Measurements from ENCODE around the gene SOX5.

DNA sequence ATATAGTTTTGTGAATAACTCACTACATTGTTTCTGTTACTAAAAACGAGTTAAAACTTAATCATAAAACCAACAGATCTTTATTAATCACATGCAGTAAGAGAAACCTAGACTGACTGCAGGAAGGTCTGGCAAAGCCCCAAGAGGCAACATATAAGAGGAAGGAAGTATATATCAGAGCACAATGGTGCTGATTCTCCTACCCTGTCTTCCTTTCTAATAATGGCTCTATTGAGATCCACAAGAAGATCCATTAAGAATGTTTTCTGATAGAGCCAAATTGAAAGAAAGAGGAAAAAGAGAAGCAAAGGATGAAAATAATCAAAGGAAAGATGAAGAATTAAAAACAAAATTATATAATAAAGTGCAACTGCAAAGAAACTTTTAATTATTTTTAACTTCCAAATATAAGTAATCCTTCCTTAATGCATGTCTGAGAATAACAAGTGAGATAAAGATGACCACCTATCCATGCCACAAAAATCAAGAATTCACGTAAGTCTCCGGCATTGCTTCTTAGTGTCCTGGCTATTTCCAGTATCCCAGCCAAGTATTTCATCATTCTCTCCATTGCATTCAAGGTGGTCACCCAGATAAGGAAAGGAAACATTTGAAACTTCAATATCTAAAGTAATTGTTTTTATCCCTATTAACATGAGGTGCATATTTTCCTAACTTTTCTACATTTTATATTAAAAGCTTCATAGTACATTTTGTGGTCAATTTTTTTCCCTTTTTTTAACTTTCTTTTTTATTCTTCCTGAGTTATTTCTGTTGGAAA lies 62.2 kb downstream of the SOX5 start:
- TF ChIP-seq, protein P1, sequence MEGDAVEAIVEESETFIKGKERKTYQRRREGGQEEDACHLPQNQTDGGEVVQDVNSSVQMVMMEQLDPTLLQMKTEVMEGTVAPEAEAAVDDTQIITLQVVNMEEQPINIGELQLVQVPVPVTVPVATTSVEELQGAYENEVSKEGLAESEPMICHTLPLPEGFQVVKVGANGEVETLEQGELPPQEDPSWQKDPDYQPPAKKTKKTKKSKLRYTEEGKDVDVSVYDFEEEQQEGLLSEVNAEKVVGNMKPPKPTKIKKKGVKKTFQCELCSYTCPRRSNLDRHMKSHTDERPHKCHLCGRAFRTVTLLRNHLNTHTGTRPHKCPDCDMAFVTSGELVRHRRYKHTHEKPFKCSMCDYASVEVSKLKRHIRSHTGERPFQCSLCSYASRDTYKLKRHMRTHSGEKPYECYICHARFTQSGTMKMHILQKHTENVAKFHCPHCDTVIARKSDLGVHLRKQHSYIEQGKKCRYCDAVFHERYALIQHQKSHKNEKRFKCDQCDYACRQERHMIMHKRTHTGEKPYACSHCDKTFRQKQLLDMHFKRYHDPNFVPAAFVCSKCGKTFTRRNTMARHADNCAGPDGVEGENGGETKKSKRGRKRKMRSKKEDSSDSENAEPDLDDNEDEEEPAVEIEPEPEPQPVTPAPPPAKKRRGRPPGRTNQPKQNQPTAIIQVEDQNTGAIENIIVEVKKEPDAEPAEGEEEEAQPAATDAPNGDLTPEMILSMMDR (IDR thresholded peaks at IDR 0.05), result no peak
- TF ChIP-seq POLR2A (IDR thresholded peaks at IDR 0.05), result no peak
